H1 (cell line): Measurements from ENCODE around the gene COBLL1. TPM values are rescaled to one million over a fixed set of nuclear protein-coding genes. Genes with fewer than 3 reads are reported as not detected.

Experiments
- CTCF ChIA-PET: fragments of 300-600 bp; sonication (Branson Sonifier 250); formaldehyde crosslinking; loops from one replicate; lab custom pipeline; 2021; ENCODE audit not compliant: partially characterized antibody; lab: Charles Lee
- POLR2A ChIA-PET: fragments of 300-600 bp; sonication (Branson Sonifier 250); formaldehyde crosslinking; loops from one replicate; lab custom pipeline; 2021; ENCODE audit warnings: inconsistent platforms; ENCODE audit not compliant: partially characterized antibody; lab: Charles Lee
- DNase-seq, 2 experiments: peaks; one replicate each; pipeline versions ENCODE4 v3.0.0 to v3.0.0-alpha.2; 2010 to 2022; ENCODE audit warnings: low spot score in 2 of 2, low read depth in 1 of 2, mixed read lengths in 1 of 2
- FAIRE-seq: peaks from 2 replicates; lab custom pipeline; 2011; peaks lifted over from hg19 to GRCh38; lab: Jason Lieb, UNC
- H2AFZ ChIP-seq: 2 replicates; pipeline ENCODE4 v1.8.1; 2012; ENCODE audit warnings: low read length, inconsistent platforms
- H2AK5ac ChIP-seq: 2 replicates; pipeline ENCODE4 v1.6.1; 2013; ENCODE audit warnings: low read depth, low read length
- H2BK120ac ChIP-seq: replicated peaks from 2 replicates; pipeline ENCODE3; 2013; ENCODE audit warnings: low read depth, low read length, inconsistent platforms
- H2BK12ac ChIP-seq: 2 replicates; pipeline ENCODE4 v1.6.1; 2013; ENCODE audit warnings: low read depth, low read length
- H2BK15ac ChIP-seq: 2 replicates; pipeline ENCODE4 v1.6.1; 2013; ENCODE audit warnings: low read length
- H2BK20ac ChIP-seq: 2 replicates; pipeline ENCODE4 v1.6.1; 2013; ENCODE audit warnings: low read length
- H2BK5ac ChIP-seq: 2 replicates; pipeline ENCODE4 v1.6.1; 2013; ENCODE audit warnings: low read depth, low read length
- H3K14ac ChIP-seq: 2 replicates; pipeline ENCODE4 v1.6.1; 2013; ENCODE audit warnings: inconsistent platforms; ENCODE audit not compliant: insufficient read length
- H3K18ac ChIP-seq: 2 replicates; pipeline ENCODE4 v1.6.1; 2013; ENCODE audit warnings: low read length; ENCODE audit errors: extremely low read depth
- H3K23ac ChIP-seq: 2 replicates; pipeline ENCODE4 v1.6.1; 2013; ENCODE audit warnings: inconsistent platforms; ENCODE audit not compliant: insufficient read length
- H3K23me2 ChIP-seq: 2 replicates; pipeline ENCODE4 v1.6.1; 2013; ENCODE audit warnings: low read depth, low read length
- H3K27ac ChIP-seq: 2 replicates; pipeline ENCODE4 v1.6.1; 2011; ENCODE audit warnings: low read depth, low read length, inconsistent platforms
- H3K27me3 ChIP-seq, 4 experiments: replicated peaks in 1 of 4; 1 replicate in 1 of 4; 2 replicates in 3 of 4; pipeline versions ENCODE4 v1.6.1 to v1.8.1; 2011 to 2013; ENCODE audit warnings: low read length in 3 of 4, mild to moderate bottlenecking in 3 of 4, inconsistent platforms in 2 of 4, mixed read lengths in 2 of 4, moderate library complexity in 1 of 4; ENCODE audit not compliant: control insufficient read depth in 3 of 4, insufficient read depth in 3 of 4; ENCODE audit errors: extremely low read depth in 1 of 4
- H3K36me3 ChIP-seq, 4 experiments: 2 replicates each; pipeline versions ENCODE4 v1.6.1 to v1.8.1; 2011 to 2013; ENCODE audit warnings: mild to moderate bottlenecking in 4 of 4, low read length in 3 of 4, moderate library complexity in 2 of 4, control low read depth in 1 of 4, inconsistent platforms in 1 of 4; ENCODE audit not compliant: insufficient read depth in 4 of 4, control insufficient read depth in 2 of 4
- H3K4ac ChIP-seq: replicated peaks from 2 replicates; pipeline ENCODE3; 2013; ENCODE audit warnings: low read length, low read depth, mixed read lengths, inconsistent platforms; ENCODE audit not compliant: insufficient read length
- H3K4me1 ChIP-seq, 4 experiments: replicated peaks in 1 of 4; 1 replicate in 1 of 4; 2 replicates in 3 of 4; pipeline versions ENCODE4 v1.6.1 to v1.8.1; 2011 to 2013; ENCODE audit warnings: low read length in 3 of 4, inconsistent platforms in 2 of 4, mixed read lengths in 1 of 4; ENCODE audit not compliant: insufficient read depth in 4 of 4, control insufficient read depth in 3 of 4
- H3K4me2 ChIP-seq, 2 experiments: 2 replicates each; pipeline versions ENCODE4 v1.6.1 to v1.8.1; 2011 to 2013; ENCODE audit warnings: low read depth in 2 of 2, low read length in 2 of 2, control low read depth in 1 of 2, inconsistent platforms in 1 of 2, mild to moderate bottlenecking in 1 of 2; ENCODE audit not compliant: insufficient read depth in 1 of 2
- H3K4me3 ChIP-seq, 4 experiments: fragments of 200-600, 300-600 bp in 1 of 4; sonication (generic), shearing (Covaris generic), sonication (Bioruptor Twin) in 1 of 4; 2 replicates each; pipeline versions ENCODE4 v1.5.1 to v1.8.1; 2011 to 2016; ENCODE audit warnings: low read length in 4 of 4, low read depth in 3 of 4, control low read depth in 2 of 4, inconsistent platforms in 2 of 4, mild to moderate bottlenecking in 2 of 4, mixed read lengths in 1 of 4, moderate library complexity in 1 of 4; ENCODE audit not compliant: insufficient read depth in 2 of 4; ENCODE audit errors: extremely low read depth in 1 of 4
- H3K56ac ChIP-seq: replicated peaks from 2 replicates; pipeline ENCODE3; 2013; ENCODE audit warnings: low read depth, mild to moderate bottlenecking, mixed read lengths, low read length, inconsistent platforms; ENCODE audit not compliant: insufficient read length
- H3K79me1 ChIP-seq: 2 replicates; pipeline ENCODE4 v1.6.1; 2013; ENCODE audit warnings: low read depth, low read length, control low read depth
- H3K79me2 ChIP-seq, 2 experiments: 2 replicates each; pipeline versions ENCODE4 v1.6.1 to v1.8.1; 2012 to 2013; ENCODE audit warnings: low read length in 2 of 2, mild to moderate bottlenecking in 2 of 2, inconsistent platforms in 1 of 2; ENCODE audit not compliant: insufficient read depth in 2 of 2, control insufficient read depth in 1 of 2
- H3K9ac ChIP-seq, 4 experiments: replicated peaks in 1 of 4; 1 replicate in 1 of 4; 2 replicates in 3 of 4; pipeline versions ENCODE4 v1.6.1 to v1.8.1; 2011 to 2013; ENCODE audit warnings: low read depth in 3 of 4, low read length in 3 of 4, control low read depth in 2 of 4, mild to moderate bottlenecking in 2 of 4, moderate library complexity in 2 of 4, inconsistent platforms in 1 of 4; ENCODE audit errors: extremely low read depth in 1 of 4
- H3K9me3 ChIP-seq, 2 experiments: 2 replicates each; pipeline versions ENCODE4 v1.6.1 to v1.8.1; 2012 to 2013; ENCODE audit warnings: mild to moderate bottlenecking in 2 of 2, moderate library complexity in 2 of 2, control low read depth in 1 of 2, inconsistent platforms in 1 of 2, low read depth in 1 of 2, low read length in 1 of 2, mixed read lengths in 1 of 2; ENCODE audit not compliant: insufficient read depth in 2 of 2
- H4K20me1 ChIP-seq, 2 experiments: replicated peaks in 1 of 2; 2 replicates each; pipeline versions ENCODE3 to v1.8.1; 2011 to 2013; ENCODE audit warnings: inconsistent platforms in 2 of 2, low read length in 2 of 2, mild to moderate bottlenecking in 1 of 2; ENCODE audit not compliant: insufficient read depth in 2 of 2, control insufficient read depth in 1 of 2
- H4K5ac ChIP-seq: 2 replicates; pipeline ENCODE4 v1.6.1; 2013; ENCODE audit warnings: low read length, low read depth, mixed read lengths, inconsistent platforms; ENCODE audit not compliant: insufficient read length
- H4K8ac ChIP-seq: 2 replicates; pipeline ENCODE4 v1.8.0; 2013; ENCODE audit warnings: mild to moderate bottlenecking, moderate library complexity, low read length, inconsistent platforms; ENCODE audit not compliant: insufficient read depth; ENCODE audit errors: extremely low read depth
- H4K91ac ChIP-seq: replicated peaks from 2 replicates; pipeline ENCODE3; 2013; ENCODE audit warnings: low read length, mixed read lengths, inconsistent platforms; ENCODE audit not compliant: insufficient read length
- CEBPB ChIP-seq: IDR thresholded peaks from 2 replicates; pipeline ENCODE4 v1.6.1; 2012; ENCODE audit warnings: low read depth, low read length
- RFX5 ChIP-seq: IDR thresholded peaks from 2 replicates; pipeline ENCODE4 v1.6.1; 2011; ENCODE audit warnings: low read depth, low read length, improper control_type of control experiment, borderline replicate concordance
- SP2 ChIP-seq: IDR thresholded peaks from 2 replicates; pipeline ENCODE4 v1.6.1; 2012; ENCODE audit warnings: mild to moderate bottlenecking, low read length, inconsistent platforms
- WGBS, 2 experiments: shearing (Covaris generic) in 1 of 2; methylation state at CpG; one replicate each; pipeline versions ENCODE4 v1.1.6 to v1.1.7; 2013 to 2015; ENCODE audit warnings: low lambda C conversion rate in 2 of 2, mixed read lengths in 2 of 2, inconsistent platforms in 1 of 2, low coverage in 1 of 2, missing lambda C conversion rate in 1 of 2; ENCODE audit not compliant: insufficient replicate concordance in 2 of 2, insufficient coverage in 1 of 2, insufficient read length in 1 of 2; ENCODE audit errors: extremely low coverage in 1 of 2, missing lambda C conversion rate in 1 of 2; 5-methylcytosine and 5-hydroxymethylcytosine counted together
- polyA plus RNA-seq, 7 experiments: library from polyadenylated mRNA; depleted of rRNA in 3 of 7; stranded (reverse) in 5 of 7; unstranded in 2 of 7; fragments of >200 nt in 5 of 7; fragments of 200-250 nt in 2 of 7; gene quantifications; 1 replicate in 5 of 7; 2 replicates in 1 of 7; 4 replicates in 1 of 7; pipeline versions ENCODE4 v1.2.1 to v1.2.3, GENCODE V29; 2011 to 2013; ENCODE audit warnings: missing spikeins in 2 of 7, mixed read lengths in 2 of 7
- total RNA-seq: library from RNA; stranded (reverse); fragmentation: NEBNext Ultra II Directional; extraction: Animal tissue kit (Norgen Biotek cat#: 25700); gene quantifications from 2 replicates; pipeline ENCODE4 v1.2.1, GENCODE V29; 2021

The COBLL1 gene
- total and polyA plus RNA-seq, 2 of the 8 experiments (the other 6 are each of a cell fraction or from before 2014, with no cell fraction given) = 2.2 to 6.2 TPM

GRCh38 chr2:164675027-164675426 is 166.6 kb downstream of the COBLL1 start:
- H3K14ac ChIP-seq = no peak overlapping the region
- H2BK15ac ChIP-seq = no peak overlapping the region
- no peak overlapping the region for H3K27ac ChIP-seq
- no peak overlapping the region for H2AK5ac ChIP-seq
- H4K5ac ChIP-seq = no peak overlapping the region
- H3K9me3 ChIP-seq = no peaks in the 10 kb centered on the region
- H3K79me1 ChIP-seq = no peaks in the 10 kb centered on the region
- no peak overlapping the region for H4K8ac ChIP-seq
- H4K91ac ChIP-seq = no peak overlapping the region
- no peak overlapping the region for H2AFZ ChIP-seq
- H3K27me3 ChIP-seq = no peaks in the 10 kb centered on the region
- H2BK12ac ChIP-seq = no peak overlapping the region
- H3K4ac ChIP-seq = no peak overlapping the region
- no peak overlapping the region for H2BK20ac ChIP-seq
- H4K20me1 ChIP-seq = no peaks in the 10 kb centered on the region
- TF ChIP-seq CEBPB (peak; percentile 57; the same call in 1 of the 2 replicates), SP2 (no peak), RFX5 (no peak)
- TF ChIP-seq, all 59 proteins: peak for 1
- Histone ChIP-seq H3K23ac (no peak overlapping the region), H3K56ac (no peak overlapping the region), H3K4me2 (no peak overlapping the region), H2BK120ac (no peak overlapping the region), H3K9ac (no peak overlapping the region), H3K23me2 (no peaks in the 10 kb centered on the region), H2BK5ac (no peak overlapping the region), H3K36me3 (no peaks in the 10 kb centered on the region), H3K18ac (no peak overlapping the region), H3K4me3 (no peak overlapping the region), H3K4me1 (no peaks in the 10 kb centered on the region; a peak in 1 of 7 replicates), H3K79me2 (no peaks in the 10 kb centered on the region)
- ChIA-PET POLR2A (interaction anchor here (0.7 kb wide), 2 partner anchors 9 to 54 kb away, joined by 3 read pairs; no protein-coding TSS in a partner anchor), CTCF (interaction anchor here (1.7 kb wide), 1 partner anchor 10 kb away, joined by 5 read pairs; no protein-coding TSS in a partner anchor)
- DNase-seq (no peak), FAIRE-seq (no peak)
- 85% methylated on average over 2 of the region's 2 CpGs; no CpG with 5 or more reads in 1 of the 2 experiments for WGBS, 2 experiments
